HepG2 (cell line): ENCODE data around the gene NOTCH3. TPM values are rescaled to one million over a fixed set of nuclear protein-coding genes. Genes with fewer than 3 reads are reported as not detected.

Source experiments
- CCDC6 ChIP-seq: sonication (generic); formaldehyde crosslinking; IDR thresholded peaks from 2 replicates; pipeline ENCODE4 v1.8.1; 2022; ENCODE audit warnings: mild to moderate bottlenecking, missing genetic modification reagents, moderate library complexity
- GTF2F1 ChIP-seq: fragments of 150-350 bp; IDR thresholded peaks from 2 replicates; pipeline ENCODE4 v1.6.1; 2014; ENCODE audit warnings: low read length
- HNRNPLL ChIP-seq: fragments of 200-400 bp; formaldehyde crosslinking; IDR thresholded peaks from 2 replicates; pipeline ENCODE4 v1.6.1; 2017; ENCODE audit warnings: mild to moderate bottlenecking, low read depth, low read length; ENCODE audit not compliant: poor library complexity, severe bottlenecking
- ISX ChIP-seq: sonication (generic); formaldehyde crosslinking; conservative IDR thresholded peaks from 2 replicates; pipeline ENCODE4 v1.5.0; 2020; ENCODE audit warnings: missing genetic modification reagents
- LCORL ChIP-seq, 2 experiments: fragments of 450-650 bp in 1 of 2; sonication (generic) in 1 of 2; formaldehyde crosslinking in 1 of 2; IDR thresholded peaks; 2 replicates each; pipeline versions ENCODE4 v1.5.0 to v1.6.1; 2017 to 2020; ENCODE audit warnings: antibody characterized with exemption in 1 of 2, missing genetic modification reagents in 1 of 2
- MAZ ChIP-seq, 2 experiments: sonication (generic) in 1 of 2; formaldehyde crosslinking in 1 of 2; IDR thresholded peaks; 2 replicates each; pipeline versions ENCODE4 v1.5.0 to v1.6.1; 2012 to 2020; ENCODE audit warnings: low read depth in 2 of 2, mild to moderate bottlenecking in 2 of 2, borderline replicate concordance in 1 of 2, improper control_type of control experiment in 1 of 2, low read length in 1 of 2, missing genetic modification reagents in 1 of 2, moderate library complexity in 1 of 2
- MTF2 ChIP-seq: sonication (generic); formaldehyde crosslinking; IDR thresholded peaks from 2 replicates; pipeline ENCODE4 v1.5.0; 2020; ENCODE audit warnings: missing genetic modification reagents, borderline replicate concordance
- MYNN ChIP-seq: sonication (generic); formaldehyde crosslinking; IDR thresholded peaks from 2 replicates; pipeline ENCODE4 v1.4.0; 2020; ENCODE audit warnings: mild to moderate bottlenecking, low read depth, missing genetic modification reagents
- NFYB ChIP-seq: sonication (generic); formaldehyde crosslinking; IDR thresholded peaks from 2 replicates; pipeline ENCODE4 v1.4.0; 2020; ENCODE audit warnings: missing genetic modification reagents
- PTBP1 ChIP-seq: fragments of 200-400 bp; formaldehyde crosslinking; IDR thresholded peaks from 2 replicates; pipeline ENCODE4 v1.6.1; 2018; ENCODE audit warnings: low read length, low read depth; ENCODE audit not compliant: poor library complexity, severe bottlenecking
- SAP130 ChIP-seq: IDR thresholded peaks from 2 replicates; pipeline ENCODE4 v1.6.1; 2016; ENCODE audit warnings: low read depth
- TBX2 ChIP-seq: sonication (generic); formaldehyde crosslinking; IDR thresholded peaks from 2 replicates; pipeline ENCODE4 v1.5.0; 2020; ENCODE audit warnings: missing genetic modification reagents, mild to moderate bottlenecking, borderline replicate concordance
- ZFP37 ChIP-seq: sonication (generic); formaldehyde crosslinking; IDR thresholded peaks from 2 replicates; pipeline ENCODE4 v1.4.0; 2020; ENCODE audit warnings: missing genetic modification reagents, borderline replicate concordance
- ZIK1 ChIP-seq: sonication (generic); formaldehyde crosslinking; IDR thresholded peaks from 2 replicates; pipeline ENCODE4 v1.5.0; 2020; ENCODE audit warnings: mild to moderate bottlenecking, low read depth, missing genetic modification reagents, borderline replicate concordance
- ZNF138 ChIP-seq: sonication (generic); formaldehyde crosslinking; IDR thresholded peaks from 2 replicates; pipeline ENCODE4 v1.5.0; 2020; ENCODE audit warnings: mild to moderate bottlenecking, low read depth, missing genetic modification reagents
- ZNF768 ChIP-seq: sonication (generic); formaldehyde crosslinking; IDR thresholded peaks from 2 replicates; pipeline ENCODE4 v1.4.0; 2020; ENCODE audit warnings: missing genetic modification reagents
- ZNF883 ChIP-seq: sonication (generic); formaldehyde crosslinking; IDR thresholded peaks from 2 replicates; pipeline ENCODE4 v1.5.1; 2020; ENCODE audit warnings: mild to moderate bottlenecking, missing genetic modification reagents; ENCODE audit errors: not compliant biosample characterization
- polyA plus RNA-seq, 8 experiments: library from polyadenylated mRNA; depleted of rRNA in 3 of 8; stranded (reverse) in 7 of 8; unstranded in 1 of 8; fragments of >200 nt; fragmentation: Illumina TruSeq in 4 of 8; extraction: Trizol in 4 of 8; gene quantifications; 2 replicates each; pipeline versions ENCODE4 v1.2.1 to v1.2.3, GENCODE V29; 2011 to 2016; ENCODE audit warnings: low read depth in 4 of 8, missing spikeins in 1 of 8, mixed read lengths in 1 of 8; ENCODE audit not compliant: insufficient read depth in 1 of 8
- total RNA-seq, 5 experiments: library from RNA; depleted of rRNA; stranded (reverse); fragments of >200 nt; fragmentation: Illumina TruSeq; extraction: Trizol; gene quantifications; 2 replicates each; pipeline ENCODE4 v1.2.3, GENCODE V29; 2016; ENCODE audit warnings: low read depth in 1 of 5
- TF ChIP-seq, protein P1 (sequence below): IDR thresholded peaks from 2 replicates; pipeline ENCODE4 v1.4.0; 2020; ENCODE audit warnings: mild to moderate bottlenecking, missing genetic modification reagents
- TF ChIP-seq, protein P2 (sequence below): sonication (generic); formaldehyde crosslinking; IDR thresholded peaks from 2 replicates; pipeline ENCODE4 v1.5.0; 2020; ENCODE audit warnings: missing genetic modification reagents
- TF ChIP-seq, protein P3 (sequence below): sonication (generic); formaldehyde crosslinking; IDR thresholded peaks from 2 replicates; pipeline ENCODE4 v1.4.0; 2020; ENCODE audit warnings: missing genetic modification reagents, mild to moderate bottlenecking, borderline replicate concordance

Gene NOTCH3
- total and polyA plus RNA-seq, 2 of the 13 experiments (the other 11 are each of a cell fraction or from before 2014, with no cell fraction given), result 0.09 to 0.28 TPM

DNA sequence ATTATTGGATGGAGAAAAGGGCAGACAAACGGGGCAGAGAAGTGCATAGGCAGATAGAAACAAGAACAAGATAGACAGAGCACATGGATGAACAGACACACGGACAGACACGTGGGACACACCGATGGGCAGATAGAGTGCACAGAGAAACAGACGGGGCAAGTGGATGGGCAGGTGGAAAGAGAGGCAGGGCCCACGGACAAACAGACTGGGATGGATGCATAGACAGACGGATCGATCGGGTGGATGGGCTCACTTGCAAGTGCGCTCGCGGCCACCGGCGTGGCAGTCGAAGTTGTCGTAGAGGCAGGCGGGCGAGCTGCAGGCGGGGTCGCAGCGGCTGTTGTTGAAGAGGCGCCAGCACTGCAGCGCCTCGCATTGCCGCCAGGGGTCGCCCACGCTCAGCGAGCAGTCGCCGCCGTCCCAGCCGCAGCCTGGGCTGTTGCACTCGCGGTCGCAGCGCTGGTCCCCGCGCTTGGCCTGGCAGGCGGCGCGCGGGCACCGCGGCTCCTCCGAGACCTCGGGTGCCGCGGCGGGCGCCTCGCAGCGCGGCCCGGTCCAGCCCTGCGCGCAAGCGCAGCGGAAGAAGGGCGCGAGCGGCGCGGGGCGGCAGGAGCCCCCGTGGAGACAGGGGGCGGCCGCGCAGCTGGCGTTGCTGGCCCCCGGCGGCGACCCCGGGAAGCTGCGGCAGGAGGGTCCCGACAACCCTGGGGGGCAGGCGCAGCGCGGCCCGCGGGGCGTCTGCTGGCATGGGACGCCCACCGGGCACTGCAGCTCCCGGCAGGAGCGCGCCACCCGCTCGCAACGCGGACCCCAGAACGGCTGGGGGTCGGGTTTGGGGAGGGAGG lies 23.3 kb downstream of the NOTCH3 start (continued):
- TF ChIP-seq, protein P1, sequence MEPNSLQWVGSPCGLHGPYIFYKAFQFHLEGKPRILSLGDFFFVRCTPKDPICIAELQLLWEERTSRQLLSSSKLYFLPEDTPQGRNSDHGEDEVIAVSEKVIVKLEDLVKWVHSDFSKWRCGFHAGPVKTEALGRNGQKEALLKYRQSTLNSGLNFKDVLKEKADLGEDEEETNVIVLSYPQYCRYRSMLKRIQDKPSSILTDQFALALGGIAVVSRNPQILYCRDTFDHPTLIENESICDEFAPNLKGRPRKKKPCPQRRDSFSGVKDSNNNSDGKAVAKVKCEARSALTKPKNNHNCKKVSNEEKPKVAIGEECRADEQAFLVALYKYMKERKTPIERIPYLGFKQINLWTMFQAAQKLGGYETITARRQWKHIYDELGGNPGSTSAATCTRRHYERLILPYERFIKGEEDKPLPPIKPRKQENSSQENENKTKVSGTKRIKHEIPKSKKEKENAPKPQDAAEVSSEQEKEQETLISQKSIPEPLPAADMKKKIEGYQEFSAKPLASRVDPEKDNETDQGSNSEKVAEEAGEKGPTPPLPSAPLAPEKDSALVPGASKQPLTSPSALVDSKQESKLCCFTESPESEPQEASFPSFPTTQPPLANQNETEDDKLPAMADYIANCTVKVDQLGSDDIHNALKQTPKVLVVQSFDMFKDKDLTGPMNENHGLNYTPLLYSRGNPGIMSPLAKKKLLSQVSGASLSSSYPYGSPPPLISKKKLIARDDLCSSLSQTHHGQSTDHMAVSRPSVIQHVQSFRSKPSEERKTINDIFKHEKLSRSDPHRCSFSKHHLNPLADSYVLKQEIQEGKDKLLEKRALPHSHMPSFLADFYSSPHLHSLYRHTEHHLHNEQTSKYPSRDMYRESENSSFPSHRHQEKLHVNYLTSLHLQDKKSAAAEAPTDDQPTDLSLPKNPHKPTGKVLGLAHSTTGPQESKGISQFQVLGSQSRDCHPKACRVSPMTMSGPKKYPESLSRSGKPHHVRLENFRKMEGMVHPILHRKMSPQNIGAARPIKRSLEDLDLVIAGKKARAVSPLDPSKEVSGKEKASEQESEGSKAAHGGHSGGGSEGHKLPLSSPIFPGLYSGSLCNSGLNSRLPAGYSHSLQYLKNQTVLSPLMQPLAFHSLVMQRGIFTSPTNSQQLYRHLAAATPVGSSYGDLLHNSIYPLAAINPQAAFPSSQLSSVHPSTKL (CRISPR knock-in tag), result peak; percentile 44
- TF ChIP-seq SAP130 (CRISPR knock-in tag) (peak; percentile 50; the same call in 1 of the 2 replicates), GTF2F1 (no peak), NFYB (CRISPR knock-in tag) (no peak), MAZ (IDR thresholded peaks at IDR 0.05; ENCODE audit: borderline replicate concordance, low read depth, low read length) (0 out of 2 replicates have a peak, but pooled peaks have one; percentile 27), MAZ (CRISPR knock-in tag; IDR thresholded peaks at IDR 0.05; ENCODE audit: low read depth) (peak; percentile 63; the same call in 1 of the 2 replicates), TBX2 (CRISPR knock-in tag) (peak; percentile 49; the same call in 1 of the 2 replicates), PTBP1 (no peak), MYNN (CRISPR knock-in tag) (no peak), ZNF883 (peak; percentile 56), ZFP37 (no peak), ISX (CRISPR knock-in tag) (no peak), CCDC6 (CRISPR knock-in tag) (0 out of 2 replicates have a peak, but pooled peaks have one; percentile 41), HNRNPLL (peak; percentile 63), ZNF138 (CRISPR knock-in tag) (no peak), ZNF768 (CRISPR knock-in tag) (peak; percentile 72), LCORL (IDR thresholded peaks at IDR 0.05) (no peak), LCORL (CRISPR knock-in tag; IDR thresholded peaks at IDR 0.05) (0 out of 2 replicates have a peak, but pooled peaks have one; percentile 46), MTF2 (CRISPR knock-in tag) (peak; percentile 25; the same call in 1 of the 2 replicates), ZIK1 (CRISPR knock-in tag) (0 out of 2 replicates have a peak, but pooled peaks have one; percentile 42)
- TF ChIP-seq, protein P2, sequence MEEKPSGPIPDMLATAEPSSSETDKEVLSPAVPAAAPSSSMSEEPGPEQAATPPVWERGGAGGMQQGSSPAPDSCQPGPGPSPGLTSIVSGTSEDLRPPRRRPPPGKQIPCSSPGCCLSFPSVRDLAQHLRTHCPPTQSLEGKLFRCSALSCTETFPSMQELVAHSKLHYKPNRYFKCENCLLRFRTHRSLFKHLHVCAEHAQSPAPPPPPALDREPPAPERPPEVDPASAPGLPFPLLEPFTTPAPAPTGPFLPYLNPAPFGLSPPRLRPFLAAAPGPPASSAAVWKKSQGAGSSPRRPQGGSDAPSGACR (CRISPR knock-in tag), result no peak
- TF ChIP-seq, protein P3, sequence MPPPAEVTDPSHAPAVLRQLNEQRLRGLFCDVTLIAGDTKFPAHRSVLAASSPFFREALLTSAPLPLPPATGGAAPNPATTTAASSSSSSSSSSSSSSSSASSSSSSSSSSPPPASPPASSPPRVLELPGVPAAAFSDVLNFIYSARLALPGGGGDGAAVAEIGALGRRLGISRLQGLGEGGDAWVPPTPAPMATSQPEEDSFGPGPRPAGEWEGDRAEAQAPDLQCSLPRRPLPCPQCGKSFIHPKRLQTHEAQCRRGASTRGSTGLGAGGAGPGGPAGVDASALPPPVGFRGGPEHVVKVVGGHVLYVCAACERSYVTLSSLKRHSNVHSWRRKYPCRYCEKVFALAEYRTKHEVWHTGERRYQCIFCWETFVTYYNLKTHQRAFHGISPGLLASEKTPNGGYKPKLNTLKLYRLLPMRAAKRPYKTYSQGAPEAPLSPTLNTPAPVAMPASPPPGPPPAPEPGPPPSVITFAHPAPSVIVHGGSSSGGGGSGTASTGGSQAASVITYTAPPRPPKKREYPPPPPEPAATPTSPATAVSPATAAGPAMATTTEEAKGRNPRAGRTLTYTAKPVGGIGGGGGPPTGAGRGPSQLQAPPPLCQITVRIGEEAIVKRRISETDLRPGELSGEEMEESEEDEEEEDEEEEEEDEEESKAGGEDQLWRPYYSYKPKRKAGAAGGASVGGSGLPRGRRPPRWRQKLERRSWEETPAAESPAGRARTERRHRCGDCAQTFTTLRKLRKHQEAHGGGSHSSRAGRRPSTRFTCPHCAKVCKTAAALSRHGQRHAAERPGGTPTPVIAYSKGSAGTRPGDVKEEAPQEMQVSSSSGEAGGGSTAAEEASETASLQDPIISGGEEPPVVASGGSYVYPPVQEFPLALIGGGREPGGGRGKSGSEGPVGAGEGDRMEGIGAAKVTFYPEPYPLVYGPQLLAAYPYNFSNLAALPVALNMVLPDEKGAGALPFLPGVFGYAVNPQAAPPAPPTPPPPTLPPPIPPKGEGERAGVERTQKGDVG, result no peak
